Right lobe of liver (tissue), 4 donors: ENCODE measurements around the gene BRICD5.

Experiments
- POLR2A ChIP-seq: fragments of 450-650 bp; IDR thresholded peaks from one replicate; pipeline ENCODE4 v1.6.1; 2017; ENCODE audit warnings: antibody characterized with exemption, mild to moderate bottlenecking
- TF ChIP-seq, protein P1 (sequence below), 4 donors: fragments of 200-600 bp in 3 of 4; fragments of 450-650 bp in 1 of 4; IDR thresholded peaks; one replicate each; pipeline versions ENCODE4 v1.5.1 to v1.8.0; 2016 to 2022; ENCODE audit warnings: antibody characterized with exemption in 4 of 4, mild to moderate bottlenecking in 2 of 4
- donor health status: DM: no; HTN: no; CAD: no.
- donor health status: DM: no; HTN: no; CAD: no.
- donor health status: DM: no; HTN: yes; CAD: no.

DNA sequence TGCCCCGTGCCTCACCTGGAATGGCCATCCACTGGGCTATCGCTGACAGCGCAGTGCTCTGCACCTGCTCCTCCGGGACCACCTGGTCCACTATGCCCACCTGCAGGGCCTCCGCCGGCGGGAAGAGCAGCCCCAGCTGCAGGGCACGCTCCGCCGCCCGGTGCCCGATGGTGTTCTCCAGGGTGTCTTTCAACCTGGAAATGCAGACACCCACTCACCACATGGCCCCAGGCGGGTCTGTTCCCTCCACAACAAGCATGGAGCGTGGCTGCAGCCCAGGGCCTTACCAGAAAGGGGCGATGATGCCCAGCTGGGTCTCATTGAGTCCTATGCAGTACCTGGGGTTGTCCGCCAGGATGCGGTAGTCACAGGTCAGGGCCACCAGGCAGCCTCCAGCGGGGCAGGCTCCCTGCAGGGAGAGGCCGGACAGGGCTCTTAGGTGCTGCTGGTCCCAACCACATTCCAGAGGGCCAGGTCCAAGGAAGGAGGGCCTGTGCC, 32.4 kb upstream of the BRICD5 start:
- TF ChIP-seq, protein P1, sequence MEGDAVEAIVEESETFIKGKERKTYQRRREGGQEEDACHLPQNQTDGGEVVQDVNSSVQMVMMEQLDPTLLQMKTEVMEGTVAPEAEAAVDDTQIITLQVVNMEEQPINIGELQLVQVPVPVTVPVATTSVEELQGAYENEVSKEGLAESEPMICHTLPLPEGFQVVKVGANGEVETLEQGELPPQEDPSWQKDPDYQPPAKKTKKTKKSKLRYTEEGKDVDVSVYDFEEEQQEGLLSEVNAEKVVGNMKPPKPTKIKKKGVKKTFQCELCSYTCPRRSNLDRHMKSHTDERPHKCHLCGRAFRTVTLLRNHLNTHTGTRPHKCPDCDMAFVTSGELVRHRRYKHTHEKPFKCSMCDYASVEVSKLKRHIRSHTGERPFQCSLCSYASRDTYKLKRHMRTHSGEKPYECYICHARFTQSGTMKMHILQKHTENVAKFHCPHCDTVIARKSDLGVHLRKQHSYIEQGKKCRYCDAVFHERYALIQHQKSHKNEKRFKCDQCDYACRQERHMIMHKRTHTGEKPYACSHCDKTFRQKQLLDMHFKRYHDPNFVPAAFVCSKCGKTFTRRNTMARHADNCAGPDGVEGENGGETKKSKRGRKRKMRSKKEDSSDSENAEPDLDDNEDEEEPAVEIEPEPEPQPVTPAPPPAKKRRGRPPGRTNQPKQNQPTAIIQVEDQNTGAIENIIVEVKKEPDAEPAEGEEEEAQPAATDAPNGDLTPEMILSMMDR (IDR thresholded peaks at IDR 0.05) = no peak
- no peak for TF ChIP-seq POLR2A
